Neural progenitor cell (in vitro differentiated cells): Measurements from ENCODE around the gene ZBTB43.

ENCODE experiments used
- CTCF ChIP-seq: fragments of 200-600 bp; sonication (generic); IDR thresholded peaks from 2 replicates; pipeline ENCODE4 v1.5.1; 2017; ENCODE audit warnings: antibody characterized with exemption, mild to moderate bottlenecking
- EZH2phosphoT487 ChIP-seq: fragments of 200-600 bp; sonication (generic); IDR thresholded peaks from 2 replicates; pipeline ENCODE4 v1.6.1; 2017; ENCODE audit warnings: antibody characterized with exemption

- TF ChIP-seq CTCF (no peak), EZH2phosphoT487 (no peak)
These were observed 8.1 kb upstream of the ZBTB43 start for GRCh38 chr9:126796758-126797157.
